SKM-1 treated with dmso at 0.1 percent for 144 hours (cell line): ENCODE data around the gene SH2B3.
A peak's percentile ranks its signal among the peaks of the same experiment; 100 is the strongest.
"Not testable (repeated sequence)": the region's sequence is repeated elsewhere in the genome, so short reads cannot be mapped to it uniquely, and the experiment has no call there.

ENCODE experiments used
- DNase-seq: peaks from one replicate; lab custom pipeline; 2025; ENCODE audit not compliant: unreplicated experiment; lab: John Stamatoyannopoulos, UW

SH2B3 gene

DNA sequence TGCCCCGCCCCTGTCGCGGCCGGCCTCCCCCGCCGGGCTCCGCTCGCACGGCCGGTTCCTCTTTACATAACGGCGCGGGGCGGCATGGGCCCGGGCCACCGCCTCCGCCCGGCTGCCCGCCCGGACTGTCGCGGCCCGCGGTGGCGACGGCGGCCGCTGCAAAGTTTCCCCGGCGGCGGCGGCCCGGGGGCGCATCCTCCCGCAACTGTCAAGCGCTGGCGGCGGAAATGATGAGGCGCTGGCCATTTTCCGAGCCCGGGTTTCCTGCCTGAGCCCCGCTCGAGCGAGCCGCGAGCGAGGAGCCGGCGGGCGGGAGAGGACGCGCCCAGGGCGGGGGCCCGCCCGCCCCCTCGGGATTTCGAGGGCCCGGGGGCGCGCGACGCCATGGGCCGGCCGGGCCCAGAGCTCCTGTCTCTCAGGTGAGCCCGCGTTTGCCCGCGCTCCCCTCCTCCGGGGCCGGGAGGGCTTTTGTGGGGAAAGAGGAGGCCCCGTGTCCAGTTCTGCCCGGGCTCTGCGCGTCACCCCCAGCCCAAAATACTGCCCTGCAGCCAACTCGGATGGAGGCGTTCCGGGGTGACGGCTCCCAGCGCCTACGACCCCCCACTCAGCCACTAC is at the start of gene SH2B3:
SH2B3 (plus strand) TSS at position 65 of the 615 bp plus-strand sequence. CDS start 12,223 bp downstream, outside the sequence.
- no peak for DNase-seq

DNA sequence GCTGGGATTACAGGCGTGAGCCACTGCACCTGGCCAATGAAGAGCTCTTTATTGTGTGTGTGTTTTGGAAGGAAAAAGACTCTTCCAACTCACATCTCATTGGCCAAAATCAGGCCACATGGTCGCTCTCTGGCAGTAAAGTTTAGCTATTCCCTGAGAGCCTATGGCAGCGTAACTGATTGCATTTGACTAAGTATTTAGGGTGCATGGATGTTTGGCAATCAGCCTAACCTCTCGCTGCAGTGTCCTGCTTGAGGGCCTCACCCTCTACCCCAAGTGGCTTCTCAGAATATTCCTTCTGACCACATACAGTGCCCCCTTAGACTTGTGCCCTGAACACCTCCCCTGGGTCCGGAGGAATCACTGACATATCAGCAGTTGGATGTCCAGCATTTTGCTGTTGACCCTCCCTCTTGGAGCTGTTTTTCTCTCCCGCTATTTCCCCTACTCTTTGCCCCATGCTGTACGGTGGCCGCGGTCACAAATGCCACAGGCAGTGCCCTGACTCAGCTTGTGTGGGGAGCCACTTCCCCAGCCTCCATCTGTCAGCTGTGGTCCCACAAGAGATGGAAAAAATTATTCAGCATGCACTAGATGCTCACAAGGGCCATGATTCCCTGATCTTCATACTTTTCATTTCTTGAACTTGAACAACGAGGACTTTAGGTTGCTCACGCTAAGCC is 46.4 kb upstream of the SH2B3 start:
- no peak for DNase-seq

DNA sequence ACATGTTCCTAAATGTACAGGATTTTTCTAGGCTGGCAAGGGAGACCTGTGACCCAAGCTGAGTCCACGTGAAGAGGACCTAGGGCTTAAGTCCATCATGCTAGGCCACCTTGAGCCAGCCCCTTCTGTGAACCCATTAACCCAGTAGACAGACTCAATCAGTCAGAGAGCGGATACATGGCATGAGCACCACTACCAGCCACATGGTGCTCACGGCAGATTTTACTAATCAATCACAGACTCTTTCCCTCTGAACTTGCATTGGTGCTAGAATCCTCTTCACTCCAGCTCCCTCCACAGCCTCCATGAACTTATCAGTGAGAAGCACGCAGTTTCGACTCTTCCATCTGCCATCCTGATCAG is 45.8 kb upstream of the SH2B3 start:
- DNase-seq: no peak

DNA sequence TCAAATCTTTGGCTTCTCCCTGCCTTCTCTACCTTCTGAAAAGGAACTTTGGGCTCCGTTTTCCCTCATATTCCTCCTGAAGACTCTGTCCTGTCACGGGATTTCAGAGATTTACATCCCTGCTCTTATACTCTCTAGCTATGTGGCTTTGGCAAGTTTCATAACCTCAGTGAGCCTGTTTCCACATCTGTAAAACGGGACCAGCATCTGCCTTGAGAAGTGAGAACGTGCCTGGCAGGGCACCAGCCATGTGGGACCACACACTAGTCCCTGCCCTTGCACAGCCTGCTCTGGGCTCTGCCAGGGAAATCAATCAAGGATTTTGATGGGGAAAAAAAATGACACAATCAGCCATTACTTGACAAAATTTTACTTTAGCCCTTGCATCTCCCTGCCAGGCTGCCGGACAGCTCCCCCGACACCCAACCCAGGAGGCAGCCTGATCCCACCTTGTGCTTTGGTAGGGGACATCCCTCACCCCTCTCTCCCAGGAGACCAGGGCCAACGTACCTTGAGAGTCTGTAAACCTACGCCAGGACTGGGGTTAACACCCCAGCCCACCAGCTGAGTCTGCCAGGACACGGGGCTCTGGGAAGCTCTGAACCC is 45.3 kb upstream of the SH2B3 start:
- no peak for DNase-seq

DNA sequence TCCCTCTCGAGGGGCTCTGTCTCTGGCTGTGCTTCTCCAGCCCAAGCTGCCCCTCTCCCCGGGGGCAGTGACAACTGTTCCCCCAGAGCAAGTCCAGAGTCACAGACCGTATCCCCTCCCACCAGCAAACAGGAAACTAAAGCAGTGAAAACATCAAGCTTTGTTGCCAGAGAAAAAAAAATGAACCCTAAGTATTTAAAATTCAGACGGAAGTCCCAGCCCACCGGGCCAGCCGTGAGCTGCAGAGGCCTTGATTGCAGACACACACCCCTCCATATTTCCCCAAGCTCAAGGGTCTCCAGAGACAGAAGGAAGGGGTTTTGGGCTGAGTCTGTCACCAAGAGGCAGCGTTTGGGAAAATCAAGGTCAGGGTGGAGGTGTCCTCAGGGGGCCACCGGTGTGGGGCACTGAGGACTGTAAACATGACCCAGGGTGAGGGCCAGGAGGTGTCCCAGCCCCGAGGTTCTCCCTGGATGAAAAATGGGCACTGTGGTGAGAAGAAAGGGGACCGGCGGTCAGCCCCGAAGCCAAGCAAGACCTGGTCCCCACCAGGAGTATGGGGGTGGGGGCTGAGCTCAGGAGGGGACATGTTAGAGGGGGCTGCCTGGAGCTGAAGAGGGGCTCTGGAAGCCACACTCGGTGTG is 44.5 kb upstream of the SH2B3 start:
- DNase-seq: no peak

DNA sequence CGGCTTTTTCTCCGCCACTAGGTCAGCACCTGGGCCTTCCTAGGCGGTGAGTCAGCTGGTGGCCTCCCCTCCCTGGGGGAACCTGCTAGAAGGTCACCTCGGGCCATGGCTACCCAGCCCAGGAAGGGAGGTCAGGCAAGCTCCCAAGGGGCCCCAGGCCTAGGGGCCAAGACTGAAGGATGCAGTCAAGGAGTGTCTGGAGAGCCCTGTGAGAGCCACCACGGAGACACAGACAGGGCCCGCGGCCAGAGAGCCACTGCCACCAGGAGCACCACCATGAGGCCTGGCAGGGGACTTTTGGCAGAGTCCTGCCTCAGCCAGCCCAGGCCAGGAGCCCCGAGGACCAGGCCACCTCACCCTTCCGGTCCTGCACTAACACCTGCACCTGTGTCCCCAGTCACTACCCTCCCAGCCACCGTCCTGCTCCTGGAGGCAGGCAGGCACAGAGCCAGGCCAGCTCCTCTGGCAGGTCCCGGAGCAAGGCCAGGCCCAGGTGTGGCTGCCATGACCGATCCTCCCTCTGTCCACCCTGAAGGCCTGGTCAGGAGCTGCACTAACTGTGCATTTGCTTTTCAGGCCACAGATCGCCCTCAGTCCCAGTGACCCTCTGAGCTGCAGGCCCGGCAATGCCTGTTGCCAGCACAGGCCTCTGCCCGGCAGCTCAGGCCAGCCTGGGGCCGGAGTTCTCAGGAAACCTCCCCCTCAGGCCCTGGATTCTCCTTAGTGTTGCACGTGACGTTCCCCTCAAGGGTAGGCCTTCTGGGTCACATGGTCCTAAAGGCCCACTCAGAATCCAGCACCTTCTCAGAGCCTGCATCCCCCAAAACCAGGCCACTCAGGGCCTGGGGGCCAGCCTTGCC is 43.8 kb upstream of the SH2B3 start:
- no peak for DNase-seq

DNA sequence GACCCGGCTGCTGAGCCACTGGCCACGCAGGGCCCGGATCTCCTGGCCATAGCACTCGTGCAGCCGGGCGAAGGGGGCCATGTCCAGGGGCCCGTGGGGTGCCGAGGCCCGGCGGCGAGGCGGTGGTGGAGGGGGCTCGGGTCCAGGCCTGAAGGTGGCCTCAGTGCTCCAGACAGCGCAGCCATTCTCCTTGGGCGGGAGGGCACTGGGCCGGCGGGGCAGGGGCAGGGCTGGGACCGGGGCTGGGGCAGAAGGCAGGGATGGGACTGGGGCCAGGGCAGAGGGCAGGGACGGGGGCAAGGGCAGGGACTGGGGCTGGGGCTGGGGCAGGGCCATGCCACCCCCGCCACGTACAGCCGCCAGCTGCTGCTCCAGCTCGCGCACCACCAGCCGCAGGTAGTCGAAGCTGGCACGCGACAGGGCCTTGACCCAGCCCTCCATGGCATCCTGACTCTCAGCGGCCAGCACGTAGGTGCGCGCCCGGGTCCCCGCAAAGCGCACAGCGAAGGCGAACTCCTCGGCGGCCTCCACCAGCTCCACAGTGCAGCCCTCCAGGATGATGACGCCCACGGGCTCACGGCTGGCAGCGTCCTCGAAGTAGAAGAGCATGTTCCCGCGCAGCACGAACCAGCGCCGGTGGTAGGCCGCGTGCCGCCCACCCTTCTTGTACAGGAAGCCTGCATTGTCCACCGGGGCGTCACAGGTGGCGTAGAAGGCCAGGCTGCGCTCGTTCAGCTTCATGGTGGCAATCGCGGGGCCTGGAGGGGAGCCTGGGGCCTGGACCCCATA is 42.8 kb upstream of the SH2B3 start:
- DNase-seq: no peak

DNA sequence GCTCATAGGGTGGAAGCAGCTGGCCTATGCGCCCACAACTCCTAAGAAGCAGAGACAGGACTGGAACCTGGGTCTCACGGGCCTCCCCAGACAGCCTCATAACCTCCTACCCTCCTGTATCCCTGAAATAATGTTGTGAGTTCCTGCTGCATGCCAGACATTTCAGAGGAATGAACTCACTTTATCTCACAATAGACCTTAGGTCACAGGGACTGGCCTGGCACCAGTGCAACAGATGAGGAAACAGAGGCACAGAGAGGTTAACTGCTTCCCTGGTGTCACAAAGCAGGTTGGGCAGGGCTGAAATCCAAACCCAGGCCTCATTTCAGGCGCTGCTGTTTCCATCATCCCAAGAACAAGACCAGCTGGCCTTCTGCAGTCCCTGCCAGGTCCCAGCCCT is 42.1 kb upstream of the SH2B3 start:
- no peak for DNase-seq

DNA sequence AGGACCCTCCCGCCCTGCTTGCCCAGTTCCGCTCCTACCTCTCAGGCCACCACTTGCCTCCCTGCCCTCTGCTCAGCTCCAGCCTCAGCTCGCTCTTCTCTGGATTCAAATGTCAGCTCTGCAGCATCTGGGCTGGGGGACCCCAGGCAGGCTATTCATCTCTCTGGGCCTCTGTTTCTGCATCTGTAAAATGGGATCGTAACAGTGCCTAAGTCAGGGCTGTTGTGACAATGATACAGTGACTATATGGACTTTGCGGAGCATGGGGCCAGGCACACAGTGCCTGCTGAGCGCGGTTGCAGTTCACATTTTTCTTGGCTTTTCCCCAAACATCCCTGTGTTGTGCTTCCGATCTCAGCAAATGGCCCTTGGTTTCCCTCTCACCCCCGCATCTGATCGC is 39.6 kb upstream of the SH2B3 start:
- DNase-seq: no peak

DNA sequence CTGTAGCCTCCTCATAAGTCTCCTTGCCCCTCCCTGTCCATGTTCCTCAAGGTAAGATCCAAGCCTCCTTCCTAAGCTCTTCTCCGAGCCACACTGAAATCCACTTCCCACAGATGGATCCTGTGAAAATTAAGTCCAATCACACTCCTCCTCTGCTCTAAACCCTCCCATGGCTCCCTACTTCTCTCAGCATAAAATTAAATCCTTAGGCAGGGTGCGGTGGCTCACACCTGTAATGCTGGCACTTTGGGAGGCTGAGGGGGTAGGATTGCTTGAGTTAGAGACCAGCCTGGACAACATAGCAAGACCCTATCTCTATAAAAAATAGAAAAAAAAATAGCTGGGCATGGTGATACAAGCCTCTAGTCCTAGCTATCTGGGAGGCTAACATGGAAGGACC is 39.1 kb upstream of the SH2B3 start:
- DNase-seq: no peak

DNA sequence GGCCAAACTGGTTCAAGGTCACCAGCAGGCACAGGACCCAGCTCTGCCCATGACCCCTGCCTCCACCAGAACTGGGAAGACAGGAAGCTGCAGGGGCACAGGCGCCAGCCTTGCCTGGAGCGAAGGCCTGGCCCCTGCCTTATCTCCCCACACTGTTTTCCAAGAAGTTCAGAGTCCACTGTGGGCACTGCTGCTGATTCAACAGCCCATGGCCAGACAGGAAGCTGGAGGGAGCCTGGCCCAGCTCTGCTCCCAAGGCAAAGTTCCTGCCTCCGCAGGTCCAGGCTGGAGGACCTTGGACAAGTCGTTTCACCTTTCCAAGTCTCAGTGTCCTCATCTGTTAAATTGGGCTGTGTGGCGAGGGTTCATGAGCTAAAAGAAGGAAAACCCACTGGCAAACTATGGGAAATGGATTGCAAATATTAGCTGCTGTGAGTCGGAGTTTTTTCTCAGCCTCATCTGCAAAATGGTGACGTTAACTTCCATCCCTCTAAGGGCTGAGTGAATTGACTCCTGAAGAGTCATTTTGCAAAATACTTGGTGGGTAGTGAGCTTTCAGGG is 38.0 kb upstream of the SH2B3 start:
- DNase-seq: no peak

DNA sequence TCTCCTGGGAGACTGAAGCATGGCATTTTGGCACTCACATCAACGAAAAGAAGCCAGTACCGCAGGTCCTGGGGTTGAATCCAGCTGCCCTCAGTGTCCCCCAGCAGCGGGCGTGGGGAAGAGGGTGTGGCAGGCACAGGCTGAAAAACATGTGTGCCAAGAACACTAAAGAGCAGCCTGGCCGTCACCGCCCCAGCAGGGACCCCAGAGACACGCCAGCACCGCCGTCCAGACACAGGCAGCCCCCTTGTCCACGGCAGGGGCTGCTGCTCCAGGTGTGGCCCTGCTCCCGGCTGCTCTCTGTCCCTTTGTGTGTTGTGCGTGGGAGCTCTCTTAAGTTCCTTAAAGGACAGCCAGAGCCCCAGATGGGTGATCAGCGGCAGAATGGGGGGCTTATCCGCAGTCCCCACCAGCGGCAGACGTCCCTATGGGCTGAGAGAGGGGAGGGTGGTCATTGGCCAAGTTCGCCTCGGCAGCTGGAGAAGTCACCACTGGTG is 37.4 kb upstream of the SH2B3 start:
- DNase-seq: no peak

DNA sequence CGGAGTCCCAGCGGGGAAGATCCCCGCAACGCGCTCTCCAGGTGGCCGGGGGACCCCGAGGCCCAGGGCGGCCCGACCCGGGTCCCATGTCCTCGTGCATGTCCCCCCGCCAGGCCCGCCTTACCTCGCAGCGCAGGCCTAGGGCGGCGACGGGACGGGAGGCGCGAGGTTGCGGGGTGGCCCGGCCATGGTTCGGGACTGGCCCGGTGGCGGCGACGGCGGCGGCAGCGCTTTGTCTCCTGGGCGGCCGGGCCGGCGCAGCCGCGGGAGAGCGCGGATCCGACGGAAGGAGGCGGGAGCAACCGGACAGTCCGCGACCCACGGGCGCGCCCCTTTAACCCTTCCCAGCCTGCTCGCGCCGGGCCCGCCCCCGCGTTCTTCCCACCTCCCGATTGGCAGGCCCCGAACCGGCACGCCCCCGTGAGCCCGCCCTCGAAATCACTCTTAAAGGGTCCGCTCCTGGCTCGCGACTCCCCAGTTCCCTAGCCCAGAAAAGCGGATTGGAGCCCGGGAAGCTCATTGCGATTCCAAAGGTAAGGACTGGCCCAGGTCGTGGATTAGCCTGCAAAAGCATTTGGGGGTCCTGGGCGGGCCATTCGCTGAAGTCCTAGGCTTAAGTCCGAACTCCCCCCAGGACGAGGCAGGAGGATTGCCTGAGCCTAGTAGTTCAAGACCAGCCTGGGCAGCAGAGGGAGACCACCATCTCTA is 36.8 kb upstream of the SH2B3 start, which contains the start of gene PHETA1:
PHETA1 (minus strand) TSS at position 308 of the 708 bp plus-strand sequence. CDS start 5,668 bp downstream, outside the sequence.
- peak; percentile 32 for DNase-seq

DNA sequence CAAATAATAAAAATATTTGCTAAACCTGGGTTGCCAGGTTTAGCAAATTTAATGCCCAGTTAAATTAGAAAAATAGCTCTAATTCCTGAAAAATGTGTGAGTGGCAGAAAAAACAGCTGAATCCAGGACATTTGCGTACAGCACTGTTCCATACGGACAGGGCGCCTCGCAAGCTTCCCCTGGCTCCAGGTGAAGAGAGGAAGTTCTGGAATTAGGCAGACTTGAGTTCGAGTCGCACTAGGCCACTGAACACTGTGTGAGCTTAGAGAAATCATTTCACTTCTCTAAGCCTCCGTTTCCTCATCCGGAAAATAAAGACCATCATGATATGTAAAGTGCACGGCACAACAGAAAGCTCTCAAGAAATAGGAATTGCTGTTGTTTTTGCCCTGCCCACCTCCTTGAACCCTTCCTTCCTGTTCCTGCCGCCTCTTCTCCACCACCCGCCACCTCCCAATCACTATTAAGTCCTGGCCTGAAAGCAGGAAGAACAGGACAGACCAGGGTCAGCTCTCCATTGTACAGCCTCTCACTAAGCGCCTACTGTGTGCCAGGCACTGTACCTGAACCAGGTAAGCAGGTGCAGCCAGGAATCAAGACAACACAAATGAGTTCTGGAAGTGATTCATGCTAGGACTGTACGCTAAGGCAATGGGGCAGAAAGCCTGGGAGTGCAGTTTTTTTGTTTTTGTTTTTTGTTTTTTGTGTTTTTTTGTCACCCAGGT is 36.1 kb upstream of the SH2B3 start:
- DNase-seq: no peak

DNA sequence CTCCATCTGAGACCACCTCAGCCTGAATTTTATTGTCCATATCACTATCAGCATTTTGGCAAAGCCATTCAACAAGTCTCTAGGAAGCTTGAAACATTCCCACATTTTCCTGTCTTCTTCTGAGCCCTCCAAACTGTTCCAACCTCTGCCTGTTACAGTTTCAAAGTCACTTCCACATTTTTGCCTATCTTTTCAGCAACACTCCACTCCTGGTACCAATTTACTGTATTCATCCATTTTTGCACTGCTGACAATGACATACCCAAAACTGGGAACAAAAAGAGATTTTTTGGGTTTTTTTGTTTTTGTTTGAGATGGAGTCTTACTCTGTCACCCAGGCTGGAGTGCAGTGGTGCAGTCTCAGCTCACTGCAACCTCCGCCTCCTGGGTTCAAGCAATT is 32.5 kb upstream of the SH2B3 start:
- not testable (repeated sequence) for DNase-seq

DNA sequence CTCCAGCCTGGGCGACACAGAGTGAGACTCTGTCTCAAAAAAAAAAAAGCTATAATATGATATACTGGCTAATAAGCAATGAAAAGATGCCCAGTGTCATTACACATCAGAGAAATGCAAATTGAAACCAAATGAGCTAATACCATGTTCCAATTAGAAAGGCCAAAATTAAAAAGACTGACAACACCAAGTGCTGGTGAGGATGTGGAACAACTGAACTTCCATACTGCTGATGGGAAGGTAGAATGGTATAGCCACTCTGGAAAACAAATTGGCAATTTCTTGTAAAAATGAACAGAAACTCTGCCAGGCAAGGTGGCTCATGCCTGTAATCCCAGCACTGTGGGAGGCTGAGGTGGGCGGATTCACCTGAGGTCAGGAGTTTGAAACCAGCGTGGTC is 28.3 kb upstream of the SH2B3 start:
- DNase-seq: no peak

DNA sequence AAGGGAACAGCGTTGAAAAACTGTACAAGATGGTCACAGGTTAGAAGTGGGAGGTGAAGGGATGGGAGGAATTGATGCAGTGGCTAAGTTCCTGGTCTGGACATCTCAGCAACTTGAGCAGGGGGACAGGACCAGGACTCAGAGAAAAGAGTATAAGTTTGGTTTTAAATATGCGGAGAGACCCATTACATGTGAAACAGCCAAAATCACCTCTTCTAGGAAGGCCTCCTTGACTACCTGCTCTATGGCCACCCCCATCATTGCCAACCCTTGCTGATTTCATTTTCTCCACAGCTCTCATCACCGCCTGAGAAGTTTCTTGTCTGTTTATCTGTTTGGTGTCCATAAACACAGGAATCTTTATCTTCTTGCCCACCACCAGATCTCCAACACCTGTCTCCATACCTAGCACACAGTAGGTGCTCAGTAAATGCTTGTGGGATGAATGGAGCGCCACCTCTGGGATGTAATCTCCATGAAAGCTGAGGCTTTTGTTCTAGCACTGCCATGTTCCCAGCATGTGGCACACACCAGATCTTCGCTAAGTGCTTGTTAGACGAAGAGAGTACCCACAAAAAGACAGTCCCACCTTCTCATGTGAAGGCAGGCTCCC is 25.7 kb upstream of the SH2B3 start:
- no peak for DNase-seq

DNA sequence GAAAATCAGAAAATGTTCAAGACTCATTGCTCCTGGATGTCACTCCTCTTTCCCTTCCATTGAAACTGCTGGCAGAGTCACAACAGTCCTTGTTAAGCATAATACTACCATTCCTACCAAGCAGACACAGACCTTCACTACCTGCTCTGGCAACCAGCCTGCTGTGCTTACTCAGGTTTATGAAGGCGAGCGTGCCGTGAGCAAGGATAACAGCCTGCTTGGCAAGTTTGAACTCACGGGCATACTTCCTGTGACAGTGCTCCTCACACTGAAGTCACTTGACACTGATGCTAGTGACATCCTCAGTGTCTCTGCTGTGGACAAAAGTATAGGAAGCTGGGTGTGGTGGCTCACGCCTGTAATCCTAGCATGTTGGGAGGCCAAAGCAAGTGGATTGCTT is 21.1 kb upstream of the SH2B3 start:
- no peak for DNase-seq
